Neural progenitor cell (in vitro differentiated cells): ENCODE measurements around the gene AP1B1. TPM values are rescaled to one million over a fixed set of nuclear protein-coding genes. Genes with fewer than 3 reads are reported as not detected.
A peak's percentile ranks its signal among the peaks of the same experiment; 100 is the strongest.
"Not testable (repeated sequence)": the region's sequence is repeated elsewhere in the genome, so short reads cannot be mapped to it uniquely, and the experiment has no call there.

Experiments used
- DNase-seq: peaks from one replicate; pipeline ENCODE4 v3.0.0-alpha.2; 2016; ENCODE audit warnings: low spot score
- H2AFZ ChIP-seq: fragments of 200-600 bp; sonication (generic); replicated peaks from 2 replicates; pipeline ENCODE4 v1.6.1; 2016; ENCODE audit warnings: antibody characterized with exemption
- H3F3A ChIP-seq: fragments of 200-600 bp; sonication (generic); 2 replicates; pipeline ENCODE4 v1.6.1; 2016; ENCODE audit warnings: antibody characterized with exemption, low read depth
- H3K27ac ChIP-seq: fragments of 200-600 bp; sonication (generic); 2 replicates; pipeline ENCODE4 v1.5.1; 2016; ENCODE audit warnings: mild to moderate bottlenecking
- H3K27me3 ChIP-seq: fragments of 200-600 bp; sonication (generic); 2 replicates; pipeline ENCODE4 v1.6.1; 2016; ENCODE audit warnings: mild to moderate bottlenecking, moderate library complexity
- H3K36me3 ChIP-seq: fragments of 200-600 bp; sonication (generic); 2 replicates; pipeline ENCODE4 v1.5.1; 2016
- H3K4me1 ChIP-seq: fragments of 200-600 bp; sonication (generic); 2 replicates; pipeline ENCODE4 v1.6.1; 2016; ENCODE audit warnings: mixed run types
- H3K4me2 ChIP-seq: fragments of 200-600 bp; sonication (generic); 2 replicates; pipeline ENCODE4 v1.6.1; 2016
- H3K4me3 ChIP-seq: fragments of 200-600 bp; sonication (generic); 2 replicates; pipeline ENCODE4 v1.5.1; 2016
- H3K79me2 ChIP-seq: fragments of 200-600 bp; sonication (generic); 2 replicates; pipeline ENCODE4 v1.6.1; 2016; ENCODE audit warnings: low read depth
- H3K9ac ChIP-seq: fragments of 200-600 bp; sonication (generic); 2 replicates; pipeline ENCODE4 v1.6.1; 2016
- H3K9me3 ChIP-seq: fragments of 200-600 bp; sonication (generic); 2 replicates; pipeline ENCODE4 v1.5.1; 2016; ENCODE audit warnings: low read depth
- H4K20me1 ChIP-seq: fragments of 200-600 bp; sonication (generic); 2 replicates; pipeline ENCODE4 v1.6.1; 2016; ENCODE audit warnings: low read depth
- H3K27ac Mint-ChIP-seq: 3 replicates; pipeline ENCODE4 v1.8.0; 2021; ENCODE audit warnings: mixed read lengths
- H3K27me3 Mint-ChIP-seq: 2 replicates; pipeline ENCODE4 v1.8.0; 2022; ENCODE audit warnings: low read depth, mild to moderate bottlenecking, inconsistent platforms, moderate library complexity, mixed read lengths; ENCODE audit not compliant: insufficient read depth
- H3K36me3 Mint-ChIP-seq: 3 replicates; pipeline ENCODE4 v1.8.0; 2021; ENCODE audit warnings: mixed read lengths
- H3K4me1 Mint-ChIP-seq: 3 replicates; pipeline ENCODE4 v1.8.0; 2021; ENCODE audit warnings: mixed read lengths
- H3K4me3 Mint-ChIP-seq: 3 replicates; pipeline ENCODE4 v1.8.0; 2021; ENCODE audit warnings: mild to moderate bottlenecking, moderate library complexity, mixed read lengths
- H3K9me3 Mint-ChIP-seq: 3 replicates; pipeline ENCODE4 v1.8.0; 2020; ENCODE audit warnings: mixed read lengths
- CTCF ChIP-seq: fragments of 200-600 bp; sonication (generic); IDR thresholded peaks from 2 replicates; pipeline ENCODE4 v1.5.1; 2017; ENCODE audit warnings: antibody characterized with exemption, mild to moderate bottlenecking
- EZH2 ChIP-seq: fragments of 200-600 bp; sonication (generic); IDR thresholded peaks from 2 replicates; pipeline ENCODE4 v1.6.1; 2017; ENCODE audit warnings: antibody characterized with exemption, mild to moderate bottlenecking, moderate library complexity
- EZH2phosphoT487 ChIP-seq: fragments of 200-600 bp; sonication (generic); IDR thresholded peaks from 2 replicates; pipeline ENCODE4 v1.6.1; 2017; ENCODE audit warnings: antibody characterized with exemption
- total RNA-seq: library from RNA; depleted of rRNA; stranded (reverse); fragments of >200 nt; gene quantifications from 2 replicates; pipeline ENCODE4 v1.2.3, GENCODE V29; 2015; ENCODE audit warnings: low replicate concordance

Gene AP1B1
- total RNA-seq, 1 donor from 2014 or later = 34.7 TPM

- Histone ChIP-seq H3K27me3 (no peaks in the 10 kb centered on the region), H3K4me1 (peaks cover 34% of the 10 kb centered on the region), H3K27ac (no peak overlapping the region), H3K9me3 (no peaks in the 10 kb centered on the region), H3K79me2 (peaks cover 14% of the 10 kb centered on the region), H4K20me1 (peaks cover 36% of the 10 kb centered on the region), H3K9ac (no peak overlapping the region), H3K4me3 (no peak overlapping the region), H3K4me2 (peak overlapping the region; percentile 62), H3K36me3 (no peaks in the 10 kb centered on the region), H2AFZ (no peak overlapping the region), H3F3A (peaks cover 29% of the 10 kb centered on the region)
- no peaks in the 10 kb centered on the region for H3K9me3 Mint-ChIP-seq
- H3K4me3 Mint-ChIP-seq = peak overlapping the region; percentile 73
- TF ChIP-seq EZH2phosphoT487 (no peak), EZH2 (no peak), CTCF (no peak)
- H3K36me3 Mint-ChIP-seq = peaks cover 4% of the 10 kb centered on the region
- peak; percentile 71 for DNase-seq
- H3K27me3 Mint-ChIP-seq = peaks cover 2% of the 10 kb centered on the region
- peak overlapping the region; percentile 55 for H3K27ac Mint-ChIP-seq
- peaks cover 57% of the 10 kb centered on the region for H3K4me1 Mint-ChIP-seq
These were observed 18.9 kb downstream of the AP1B1 start for GRCh38 chr22:29369460-29369859.

GRCh38 chr22:29359469-29359868 lies 28.9 kb downstream of the AP1B1 start:
- Histone ChIP-seq H3F3A (peaks cover 16% of the 10 kb centered on the region), H3K4me3 (no peak overlapping the region), H2AFZ (no peak overlapping the region), H3K4me1 (peaks cover 12% of the 10 kb centered on the region), H3K36me3 (no peaks in the 10 kb centered on the region), H3K27me3 (no peaks in the 10 kb centered on the region), H3K9me3 (no peaks in the 10 kb centered on the region), H3K79me2 (no peaks in the 10 kb centered on the region), H3K9ac (no peak overlapping the region), H3K4me2 (no peak overlapping the region), H4K20me1 (peaks cover 3% of the 10 kb centered on the region), H3K27ac (no peak overlapping the region)
- TF ChIP-seq CTCF = peak; percentile 64
- TF ChIP-seq EZH2 = no peak
- DNase-seq = peak; percentile 71
- no peak overlapping the region for H3K4me3 Mint-ChIP-seq
- H3K27me3 Mint-ChIP-seq = peaks cover 8% of the 10 kb centered on the region
- no peaks in the 10 kb centered on the region for H3K9me3 Mint-ChIP-seq
- peaks cover 11% of the 10 kb centered on the region for H3K36me3 Mint-ChIP-seq
- no peak overlapping the region for H3K27ac Mint-ChIP-seq
- H3K4me1 Mint-ChIP-seq = peaks cover 7% of the 10 kb centered on the region

DNA sequence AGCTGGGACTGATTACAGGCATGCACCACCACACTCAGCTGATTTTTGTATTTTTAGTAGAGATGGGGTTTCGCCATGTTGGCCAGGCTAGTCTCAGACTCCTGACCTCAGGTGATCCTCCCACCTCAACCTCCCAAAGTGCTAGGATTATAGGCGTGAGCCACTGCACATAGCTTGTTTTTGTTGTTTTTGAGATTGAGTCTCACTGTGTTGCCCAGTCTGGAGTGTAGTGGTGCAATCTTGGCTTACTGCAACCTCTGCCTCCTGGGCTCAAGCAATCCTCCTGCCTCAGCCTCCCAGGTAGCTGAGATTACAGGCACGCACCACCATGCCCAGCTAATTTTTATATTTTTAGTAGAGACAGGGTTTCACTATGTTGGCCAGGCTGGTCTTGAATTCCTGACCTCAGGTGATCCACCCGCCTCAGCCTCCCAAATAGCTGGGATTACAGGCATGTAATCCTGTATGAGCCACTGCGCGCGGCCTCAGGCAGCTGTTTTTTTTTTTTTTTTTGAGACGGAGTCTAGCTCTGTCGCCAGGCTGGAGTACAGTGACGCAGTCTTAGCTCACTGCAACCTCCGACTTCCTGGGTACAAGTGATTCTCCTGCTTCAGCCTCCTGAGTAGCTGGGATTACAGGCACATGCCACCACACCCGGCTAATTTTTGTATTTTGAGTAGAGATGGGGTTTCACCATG lies 31.0 kb downstream of the AP1B1 start:
- H3K4me2 ChIP-seq, H4K20me1 ChIP-seq, H2AFZ ChIP-seq, H3K9ac ChIP-seq, H3K4me1 ChIP-seq, H3K79me2 ChIP-seq, H3K4me1 Mint-ChIP-seq, H3K36me3 ChIP-seq, H3K9me3 Mint-ChIP-seq, H3K27me3 ChIP-seq, H3K4me3 ChIP-seq, H3K27me3 Mint-ChIP-seq, H3K9me3 ChIP-seq, DNase-seq, H3F3A ChIP-seq, H3K4me3 Mint-ChIP-seq, H3K27ac ChIP-seq, H3K27ac Mint-ChIP-seq: not testable (repeated sequence)
- H3K36me3 Mint-ChIP-seq = peaks cover 14% of the 10 kb centered on the region

DNA sequence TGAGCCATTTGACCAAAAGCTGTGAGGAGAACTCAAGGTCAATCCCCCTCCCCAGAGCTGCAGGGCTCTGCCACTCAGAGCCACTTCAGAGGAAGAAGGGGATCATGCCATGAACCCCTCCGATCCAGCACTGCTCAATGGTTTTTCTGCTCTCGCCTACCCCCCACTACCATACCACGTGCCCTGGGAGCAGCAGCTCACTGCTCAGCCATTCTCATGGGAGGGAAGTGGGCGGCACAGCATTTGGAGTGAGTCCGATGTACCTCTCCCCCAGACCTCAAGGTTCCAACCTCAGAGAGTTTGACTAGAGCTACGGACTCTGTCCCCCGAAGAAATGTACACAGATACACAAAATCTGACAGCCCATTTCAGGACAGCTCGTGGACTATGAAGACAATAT lies 34.5 kb downstream of the AP1B1 start:
- Histone ChIP-seq H3K27ac (no peak overlapping the region), H3K79me2 (no peaks in the 10 kb centered on the region), H3K9ac (no peak overlapping the region), H3K4me2 (no peak overlapping the region), H3K4me1 (no peaks in the 10 kb centered on the region), H2AFZ (no peak overlapping the region), H3K9me3 (no peaks in the 10 kb centered on the region), H3K27me3 (no peaks in the 10 kb centered on the region), H3K36me3 (no peaks in the 10 kb centered on the region), H3F3A (no peaks in the 10 kb centered on the region), H3K4me3 (no peak overlapping the region), H4K20me1 (no peaks in the 10 kb centered on the region)
- H3K36me3 Mint-ChIP-seq = peaks cover 17% of the 10 kb centered on the region
- no peak overlapping the region for H3K4me3 Mint-ChIP-seq
- TF ChIP-seq CTCF (no peak), EZH2phosphoT487 (no peak), EZH2 (no peak)
- H3K9me3 Mint-ChIP-seq = no peaks in the 10 kb centered on the region
- no peak for DNase-seq
- no peak overlapping the region for H3K27ac Mint-ChIP-seq
- H3K27me3 Mint-ChIP-seq = peaks cover 8% of the 10 kb centered on the region
- no peaks in the 10 kb centered on the region for H3K4me1 Mint-ChIP-seq
